NCI-H446 (cell line): ENCODE measurements around the gene MFSD6L.

Source experiments
- DNase-seq, 2 experiments: peaks; one replicate each; lab custom pipeline; 2025; lab: John Stamatoyannopoulos, UW

MFSD6L gene

GRCh38 chr17:8793649-8794048, 5.5 kb downstream of the MFSD6L start:
- no peak for DNase-seq

GRCh38 chr17:8792646-8793045, 6.5 kb downstream of the MFSD6L start:
- DNase-seq: no peak

- no peak for DNase-seq
Observed at GRCh38 chr17:8791910-8792270, 7.3 kb downstream of the MFSD6L start.

DNA sequence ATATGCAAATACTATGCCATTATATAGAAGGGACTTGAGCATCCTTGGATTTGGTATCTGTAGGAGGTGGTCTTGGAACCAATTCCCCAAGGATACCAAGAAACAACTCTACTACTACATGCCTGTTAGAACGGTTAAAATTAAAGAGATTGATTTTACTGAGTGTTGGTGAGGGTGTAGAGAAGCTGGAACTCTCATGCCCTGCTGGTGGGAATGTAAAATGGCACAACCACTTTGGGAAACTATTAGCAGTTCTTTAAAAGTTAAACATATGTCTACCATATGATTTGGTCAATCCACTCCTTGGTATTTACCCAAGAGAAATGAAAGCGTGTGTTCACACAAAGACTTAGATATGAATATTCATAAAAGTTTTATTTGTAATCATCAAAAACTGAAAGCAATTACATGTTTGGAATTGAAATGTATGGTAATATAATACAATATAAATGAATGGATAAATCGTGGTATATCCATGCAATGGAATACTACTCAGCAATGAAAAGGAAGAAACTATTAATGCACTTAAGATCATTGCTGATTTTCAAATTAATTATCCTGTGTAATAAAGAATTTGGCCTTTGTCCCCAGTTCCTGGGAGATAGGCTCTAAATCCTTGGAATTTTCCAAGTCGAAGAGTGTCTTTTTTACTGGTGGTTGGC, 7.8 kb downstream of the MFSD6L start:
- no peak for DNase-seq

GRCh38 chr17:8789743-8790142, 9.4 kb downstream of the MFSD6L start:
- no peak for DNase-seq

GRCh38 chr17:8788998-8789397, 10.2 kb downstream of the MFSD6L start:
- DNase-seq: no peak

GRCh38 chr17:8785547-8786413, 13.4 kb downstream of the MFSD6L start:
- DNase-seq: peak; percentile 2 to 53

DNA sequence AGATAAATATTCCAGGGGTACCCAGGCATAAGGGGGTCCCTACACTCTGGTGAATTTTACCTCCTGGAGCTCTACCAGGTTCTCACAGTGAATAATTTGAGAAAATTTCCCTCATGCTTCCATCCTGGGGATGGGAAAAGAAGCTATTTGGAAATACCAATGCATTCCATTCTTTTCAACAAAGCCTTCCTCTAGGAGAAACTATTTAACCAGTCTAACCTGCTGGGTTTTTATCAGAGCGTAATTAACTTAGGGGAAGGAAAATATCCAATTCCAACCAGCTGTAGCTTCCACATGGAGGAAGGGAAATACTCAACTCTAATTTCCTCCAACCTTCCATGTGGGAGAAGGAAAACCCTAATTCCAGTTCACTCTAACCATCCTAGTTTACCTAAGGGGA, 17.0 kb downstream of the MFSD6L start:
- no peak for DNase-seq

- no peak for DNase-seq
Observed at GRCh38 chr17:8781776-8782175, 17.4 kb downstream of the MFSD6L start.

DNA sequence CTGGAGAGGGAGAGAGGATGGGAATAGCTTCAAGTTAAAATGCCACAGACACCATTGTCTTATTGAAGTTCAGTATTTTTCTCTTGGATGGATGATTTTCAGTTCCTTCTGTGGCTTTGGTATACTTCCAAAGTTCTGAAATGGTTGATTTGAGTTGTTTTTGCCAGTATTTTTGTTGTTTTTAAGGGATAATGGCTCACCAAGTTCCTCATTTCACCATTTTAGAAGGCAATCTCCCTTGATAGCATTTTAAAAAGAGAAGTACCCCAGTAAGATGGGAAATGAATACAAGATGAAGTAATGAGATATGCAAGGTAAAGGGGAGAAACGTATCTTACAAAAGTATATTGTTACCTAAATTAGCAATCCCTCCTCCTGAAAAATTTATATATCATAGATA, 22.3 kb downstream of the MFSD6L start:
- no peak for DNase-seq

- no peak for DNase-seq
Observed at GRCh38 chr17:8776248-8776647, 22.9 kb downstream of the MFSD6L start.

DNA sequence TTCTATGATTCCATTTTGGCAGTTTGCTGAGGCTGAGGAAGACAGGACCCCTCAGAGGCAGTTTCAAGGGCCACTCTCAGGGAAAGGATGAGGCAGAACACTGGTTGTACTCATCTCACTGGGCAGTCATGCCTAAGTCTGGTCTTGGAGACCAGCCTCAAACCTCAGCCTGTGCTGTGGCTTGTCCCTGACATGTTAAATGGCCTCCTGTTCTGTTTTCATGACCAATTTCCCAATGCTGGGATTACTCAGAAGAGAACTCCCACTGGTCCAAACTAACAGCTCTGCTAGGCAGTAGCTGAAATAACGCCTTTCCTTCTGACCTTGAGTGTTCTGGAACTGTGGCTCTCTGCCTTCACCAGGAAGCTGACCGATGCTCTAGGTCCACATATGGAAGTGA, 32.4 kb downstream of the MFSD6L start:
- no peak for DNase-seq

- no peak for DNase-seq
Observed at GRCh38 chr17:8762012-8762411, 37.2 kb downstream of the MFSD6L start.

DNA sequence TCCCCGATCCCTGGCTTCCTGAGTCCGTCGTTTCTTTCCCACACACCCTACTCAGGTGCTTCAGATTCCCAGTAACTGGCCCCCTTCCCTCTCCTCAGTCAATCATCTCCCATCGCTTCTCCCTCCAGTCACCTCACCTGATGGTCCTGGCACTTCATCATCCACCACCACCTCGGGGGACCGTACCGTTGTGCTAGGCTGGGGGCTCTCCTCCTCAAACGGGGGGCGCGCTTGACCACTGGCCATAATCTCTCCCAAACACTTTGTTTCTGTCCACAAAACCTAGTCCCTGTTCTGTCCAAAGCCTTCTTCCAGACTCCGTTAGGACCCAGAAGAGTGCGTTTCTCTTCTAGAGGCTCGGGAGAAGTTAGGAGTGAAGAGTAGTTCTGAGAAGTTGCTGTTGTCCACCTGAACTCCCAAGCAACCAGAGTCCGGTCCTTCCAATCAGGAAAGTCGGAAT, 41.0 kb downstream of the MFSD6L start, which contains the start of gene SPDYE4:
Gene SPDYE4 (minus strand): TSS at position 410 of the 460 bp plus-strand sequence. CDS start 164 bp downstream, at position 246.
- no peak for DNase-seq

DNA sequence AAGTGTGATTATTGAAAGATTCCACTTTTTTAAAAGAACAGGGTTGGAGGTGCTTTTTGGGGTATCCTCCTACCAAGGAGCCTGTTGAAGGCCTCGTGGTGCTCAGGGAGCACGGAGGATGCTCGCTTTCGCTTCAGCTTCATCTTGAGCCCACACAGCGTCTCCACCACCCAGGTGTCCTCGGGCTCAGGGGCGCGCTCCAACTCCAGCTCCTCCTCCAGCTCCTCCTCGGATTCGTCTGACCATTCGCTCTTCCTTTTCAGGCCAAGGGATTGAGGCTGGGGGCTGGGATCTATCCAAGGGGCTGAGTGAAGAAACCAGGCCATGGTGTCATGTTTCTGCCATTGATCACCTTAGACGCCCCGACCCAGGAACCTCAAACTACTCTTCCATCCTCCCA, 42.0 kb downstream of the MFSD6L start:
- no peak for DNase-seq

- no peak for DNase-seq
Observed at GRCh38 chr17:8755590-8756255, 43.4 kb downstream of the MFSD6L start.

DNA sequence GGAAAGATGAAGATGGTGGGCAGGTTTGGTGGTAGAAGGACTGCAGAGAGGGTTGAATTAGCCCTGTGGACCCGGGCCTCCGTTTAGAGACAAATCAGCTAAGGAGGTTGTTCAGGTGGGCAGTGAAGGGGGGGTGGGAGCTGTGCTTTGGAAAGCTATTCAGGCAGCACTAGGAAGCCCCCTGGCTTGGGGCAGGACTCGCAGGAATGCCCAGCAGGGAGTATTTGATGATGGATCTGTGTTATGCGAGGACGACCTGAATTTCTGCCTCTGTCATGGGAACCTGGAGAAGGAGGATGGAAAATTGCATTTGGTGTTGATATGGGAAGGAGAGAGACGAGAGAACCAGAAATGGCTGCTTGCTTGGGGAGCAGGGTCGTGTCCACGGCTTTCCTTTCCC, 44.3 kb downstream of the MFSD6L start:
- DNase-seq: no peak

- DNase-seq: peak in 1 of 2 experiments; percentile 21
Observed at GRCh38 chr17:8753976-8754440, 45.2 kb downstream of the MFSD6L start.

DNA sequence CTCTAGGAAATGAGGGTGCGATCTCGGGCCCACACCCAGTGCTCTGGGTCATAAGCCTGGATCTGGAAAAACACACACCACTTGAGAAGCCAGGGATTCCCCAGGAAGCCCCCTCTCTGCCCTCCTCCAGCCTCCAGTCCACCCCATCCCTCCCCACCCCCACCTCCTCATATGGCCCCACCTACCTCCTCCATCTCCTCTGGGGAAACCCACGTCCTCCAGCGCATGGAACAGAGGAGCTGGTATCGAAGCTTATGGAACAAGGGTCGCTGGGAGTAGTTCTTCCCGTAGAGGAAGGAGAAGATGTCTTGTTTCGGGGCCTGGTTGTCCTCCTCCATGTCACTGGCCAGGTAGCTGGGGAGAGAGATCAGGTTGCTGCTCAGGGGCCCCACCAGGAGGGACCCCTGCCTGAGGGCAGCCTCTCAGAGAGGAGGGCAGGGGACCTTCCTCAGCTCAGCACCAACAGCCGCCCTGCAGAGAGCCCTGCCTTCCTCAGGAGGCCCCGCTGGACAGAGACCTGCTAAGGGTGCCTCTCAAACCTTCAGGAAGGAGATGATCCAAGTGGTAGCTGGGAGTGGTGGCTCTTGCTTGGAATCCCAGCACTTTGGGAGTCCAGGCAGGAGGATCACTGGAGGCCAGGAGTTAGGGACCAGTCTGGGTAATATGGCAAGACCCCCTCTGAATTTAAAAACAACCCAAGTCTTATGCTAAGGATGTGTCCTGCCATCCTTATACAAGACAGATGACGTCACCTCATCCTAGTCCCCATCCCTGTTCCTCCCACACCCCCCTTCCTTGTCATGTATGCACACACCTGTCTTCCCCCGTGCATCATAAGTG, 45.8 kb downstream of the MFSD6L start:
- DNase-seq: no peak

DNA sequence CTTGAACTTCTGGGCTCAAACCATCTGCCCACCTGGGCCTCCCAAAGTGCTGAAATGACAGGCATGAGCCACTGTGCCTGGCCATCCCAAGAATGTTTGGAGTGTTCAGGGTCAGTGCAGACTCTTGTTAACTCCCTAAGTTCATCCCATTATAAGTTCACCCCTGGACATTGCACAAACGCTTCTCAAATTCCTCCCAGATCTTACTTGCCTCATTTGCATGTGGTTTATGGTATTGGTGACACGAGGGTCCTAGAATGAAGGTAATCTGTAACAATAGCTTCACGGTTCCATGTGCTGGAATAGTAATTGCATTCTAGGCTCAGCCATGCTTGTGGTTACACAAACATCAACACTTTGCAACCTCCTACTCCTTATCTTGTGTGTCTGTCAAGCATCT, 49.5 kb downstream of the MFSD6L start:
- no peak for DNase-seq

DNA sequence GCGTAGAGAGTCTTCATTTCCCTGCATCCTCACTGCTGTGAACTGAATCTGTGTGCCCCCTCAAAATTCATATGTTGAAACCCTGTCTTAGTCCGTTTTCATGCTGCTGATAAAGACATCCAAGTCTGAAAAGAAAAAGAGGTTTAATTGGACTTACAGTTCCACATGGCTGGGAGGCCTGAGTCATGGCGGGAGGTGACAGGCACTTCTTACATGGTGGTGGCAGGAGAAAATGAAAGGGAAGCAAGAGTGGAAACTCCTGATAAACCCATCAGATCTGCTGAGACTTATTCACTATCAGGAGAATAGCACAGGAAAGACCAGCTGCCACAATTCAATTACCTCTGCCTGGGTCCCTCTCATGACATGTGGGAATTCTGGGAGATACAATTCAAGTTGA, 51.4 kb downstream of the MFSD6L start:
- DNase-seq: no peak
